Stimulated activated CD8-positive, alpha-beta memory T cell treated with anti-CD3 and anti-CD28 coated beads, Interleukin-7, amount 100 ng/mL, for 1 hour (primary cell): ENCODE data around the gene NR4A1.
"Not testable (repeated sequence)": the region's sequence is repeated elsewhere in the genome, so short reads cannot be mapped to it uniquely, and the experiment has no call there.

Source experiments
- DNase-seq, 2 donors: peaks; one replicate each; pipeline ENCODE4 v3.0.0-alpha.2; 2020; ENCODE audit warnings: low read depth in 2 of 2

Gene NR4A1

DNA sequence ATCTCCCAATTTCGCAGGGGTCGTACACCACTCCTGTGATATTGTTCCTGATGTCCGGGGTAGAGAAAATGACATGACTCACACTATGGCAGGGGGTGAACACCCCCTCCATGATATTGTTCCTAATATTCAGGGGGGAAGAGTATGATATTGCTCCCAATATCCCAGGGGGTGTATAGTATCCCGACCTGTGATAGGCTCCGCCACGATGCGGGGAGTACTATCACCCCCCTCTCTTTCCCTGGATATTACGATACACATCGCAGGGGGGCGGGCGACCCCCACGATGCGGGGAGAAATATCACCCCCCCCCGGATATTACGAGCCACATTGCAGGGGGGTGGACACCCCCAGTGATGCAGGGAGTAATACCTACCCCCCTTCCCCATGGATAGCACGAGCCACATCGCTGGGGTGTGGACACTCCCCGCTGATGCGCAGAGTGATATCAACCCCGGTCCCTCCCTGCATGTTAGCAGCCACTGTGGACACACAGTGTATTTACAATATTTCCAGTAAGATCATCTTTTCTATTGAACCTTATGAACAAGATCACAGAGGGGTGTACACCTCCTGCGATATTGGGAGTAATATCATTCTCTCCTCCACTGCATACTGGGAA is 45.9 kb downstream of the NR4A1 start:
- no peak for DNase-seq

DNA sequence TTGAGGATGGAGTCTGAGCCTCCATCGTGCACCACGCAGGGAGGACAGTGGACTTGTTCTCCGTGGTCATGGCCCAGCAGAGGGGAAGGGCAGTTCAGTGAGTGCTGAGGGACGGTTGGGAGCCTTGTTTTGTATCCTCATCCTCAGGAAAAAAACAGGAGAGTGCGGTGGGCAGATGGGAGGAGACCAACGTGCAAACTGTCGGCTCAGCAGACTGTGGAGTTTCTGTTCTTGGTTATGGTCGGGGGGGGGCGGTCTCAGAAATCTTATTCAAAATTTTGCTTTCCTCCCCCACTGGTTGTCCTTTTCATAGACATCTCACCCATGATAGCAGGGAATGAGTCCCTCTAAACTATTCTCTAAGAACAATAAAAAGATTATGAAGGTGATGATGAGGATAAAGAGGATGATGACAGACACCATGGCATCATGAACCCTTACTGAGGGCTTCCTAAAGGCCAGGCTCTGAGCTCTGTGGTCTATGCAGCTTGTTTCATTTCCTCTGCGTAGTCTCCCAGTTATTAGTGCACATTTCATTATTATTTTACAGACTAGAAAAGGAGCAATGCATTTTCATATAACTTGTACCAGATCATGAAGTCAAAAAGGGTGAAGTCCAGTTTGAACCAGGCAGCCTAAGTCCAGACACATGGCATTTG is 53.3 kb downstream of the NR4A1 start:
- DNase-seq, result not testable (repeated sequence)
